ENCODE results near the gene PRKCQ.

PRKCQ gene

DNA sequence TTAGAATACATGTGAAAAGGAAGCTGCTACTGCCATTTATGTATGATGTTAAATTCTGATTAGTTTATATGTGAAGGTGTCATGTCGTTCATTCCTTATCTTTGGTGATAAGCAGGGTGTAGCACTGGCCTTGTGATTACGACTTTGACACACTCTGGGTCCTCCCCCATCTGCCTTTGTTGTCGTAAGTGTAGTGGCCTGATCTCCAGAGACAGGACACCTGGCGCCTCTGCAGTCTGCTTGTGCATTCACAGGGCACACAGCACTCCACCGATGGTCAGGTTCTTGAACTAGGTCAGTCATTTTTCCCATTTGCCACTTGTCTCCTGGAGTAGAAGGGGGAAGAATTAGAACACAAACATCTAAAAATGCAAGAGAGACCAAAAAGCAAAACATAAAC, 186.0 kb downstream of the PRKCQ start:
- TF ChIP-seq, protein P1, sequence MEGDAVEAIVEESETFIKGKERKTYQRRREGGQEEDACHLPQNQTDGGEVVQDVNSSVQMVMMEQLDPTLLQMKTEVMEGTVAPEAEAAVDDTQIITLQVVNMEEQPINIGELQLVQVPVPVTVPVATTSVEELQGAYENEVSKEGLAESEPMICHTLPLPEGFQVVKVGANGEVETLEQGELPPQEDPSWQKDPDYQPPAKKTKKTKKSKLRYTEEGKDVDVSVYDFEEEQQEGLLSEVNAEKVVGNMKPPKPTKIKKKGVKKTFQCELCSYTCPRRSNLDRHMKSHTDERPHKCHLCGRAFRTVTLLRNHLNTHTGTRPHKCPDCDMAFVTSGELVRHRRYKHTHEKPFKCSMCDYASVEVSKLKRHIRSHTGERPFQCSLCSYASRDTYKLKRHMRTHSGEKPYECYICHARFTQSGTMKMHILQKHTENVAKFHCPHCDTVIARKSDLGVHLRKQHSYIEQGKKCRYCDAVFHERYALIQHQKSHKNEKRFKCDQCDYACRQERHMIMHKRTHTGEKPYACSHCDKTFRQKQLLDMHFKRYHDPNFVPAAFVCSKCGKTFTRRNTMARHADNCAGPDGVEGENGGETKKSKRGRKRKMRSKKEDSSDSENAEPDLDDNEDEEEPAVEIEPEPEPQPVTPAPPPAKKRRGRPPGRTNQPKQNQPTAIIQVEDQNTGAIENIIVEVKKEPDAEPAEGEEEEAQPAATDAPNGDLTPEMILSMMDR (IDR thresholded peaks at IDR 0.05; ENCODE audit: low read depth, low read length): no peak
- DNase-seq (ENCODE audit: low read depth, low spot score): no peak
- H3K4me3 ChIP-seq (ENCODE audit: low read depth, low read length): no peak overlapping the region
- in situ Hi-C loops (cut with HindIII; ENCODE audit: low sequenced_read_pairs): no loop called here

- no peak overlapping the region for H3K4me3 ChIP-seq (ENCODE audit: low read depth, low read length)
- in situ Hi-C loops (cut with HindIII; ENCODE audit: low sequenced_read_pairs): no loop called here
- no peak for DNase-seq (ENCODE audit: low read depth, low spot score)
- TF ChIP-seq, protein P1 (IDR thresholded peaks at IDR 0.05; ENCODE audit: low read depth, low read length): no peak
Observed at GRCh38 chr10:6393168-6393567, 186.9 kb downstream of the PRKCQ start.

DNA sequence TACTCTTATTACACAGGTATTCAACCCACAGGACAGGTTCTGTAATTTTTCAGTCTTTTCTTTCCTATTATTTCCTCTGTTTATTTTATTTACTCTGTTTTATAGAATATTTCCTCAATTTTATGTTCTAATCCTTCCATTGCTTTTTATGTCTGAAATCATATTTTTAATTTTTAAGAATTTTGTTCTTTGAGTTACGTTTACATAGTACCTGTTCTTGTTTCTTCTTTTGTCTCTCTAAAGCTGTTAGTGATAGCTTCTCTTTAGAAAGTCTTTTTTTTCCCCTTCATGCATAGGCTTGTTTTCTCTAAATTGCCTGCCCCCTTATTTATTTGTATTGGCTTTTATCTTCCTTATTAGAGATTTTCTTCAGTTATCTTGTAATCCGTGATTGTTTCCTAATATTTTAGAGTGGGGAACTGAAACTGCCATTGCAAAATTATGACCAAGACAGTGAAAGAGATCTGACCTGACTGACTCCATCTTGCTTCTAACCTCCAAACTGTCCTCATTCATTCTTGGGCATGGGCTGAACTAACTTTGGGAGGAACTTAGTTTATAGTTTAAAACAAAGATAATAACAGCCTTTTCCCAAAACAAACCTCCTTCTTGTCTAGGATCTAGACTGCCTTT, 189.7 kb downstream of the PRKCQ start:
- H3K4me3 ChIP-seq (ENCODE audit: low read depth, low read length): no peak overlapping the region
- in situ Hi-C loops (cut with HindIII; ENCODE audit: low sequenced_read_pairs): no loop called here
- TF ChIP-seq, protein P1 (IDR thresholded peaks at IDR 0.05; ENCODE audit: low read depth, low read length): no peak
- DNase-seq (ENCODE audit: low read depth, low spot score): no peak

DNA sequence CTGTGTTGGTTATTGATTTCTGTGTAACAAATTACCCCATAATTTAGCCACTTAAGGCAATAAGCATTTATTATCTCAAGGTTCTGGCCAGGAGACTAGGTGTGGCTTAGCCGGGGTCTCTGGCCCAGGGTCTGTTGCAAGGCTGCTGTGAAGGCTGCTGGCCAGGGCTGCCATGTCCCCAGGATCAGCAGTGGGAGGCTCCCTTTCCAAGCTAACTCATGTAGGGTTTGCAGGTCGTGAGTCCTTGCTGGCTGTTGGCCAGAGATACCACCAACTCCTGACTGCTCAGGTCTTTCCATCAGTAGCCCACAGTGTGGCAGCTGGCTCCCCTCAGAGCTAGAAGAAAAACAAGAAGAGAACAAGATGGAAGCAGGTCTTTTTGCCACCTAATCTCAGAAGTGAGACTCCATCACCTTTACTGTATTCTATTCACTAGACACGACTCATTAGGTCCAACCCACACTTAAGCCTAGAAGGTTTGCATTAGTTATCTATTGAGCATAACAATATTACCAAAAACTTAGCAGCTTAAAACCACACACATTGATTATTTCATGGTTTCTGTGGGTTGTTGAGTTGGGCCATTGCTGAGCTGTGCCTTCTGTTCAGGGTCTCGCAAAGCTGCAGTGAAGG, 191.7 kb downstream of the PRKCQ start:
- TF ChIP-seq, protein P1 (IDR thresholded peaks at IDR 0.05; ENCODE audit: low read depth, low read length): no peak
- in situ Hi-C loops (cut with HindIII; ENCODE audit: low sequenced_read_pairs): no loop called here
- H3K4me3 ChIP-seq (ENCODE audit: low read depth, low read length): no peak overlapping the region
- DNase-seq (ENCODE audit: low read depth, low spot score): no peak

DNA sequence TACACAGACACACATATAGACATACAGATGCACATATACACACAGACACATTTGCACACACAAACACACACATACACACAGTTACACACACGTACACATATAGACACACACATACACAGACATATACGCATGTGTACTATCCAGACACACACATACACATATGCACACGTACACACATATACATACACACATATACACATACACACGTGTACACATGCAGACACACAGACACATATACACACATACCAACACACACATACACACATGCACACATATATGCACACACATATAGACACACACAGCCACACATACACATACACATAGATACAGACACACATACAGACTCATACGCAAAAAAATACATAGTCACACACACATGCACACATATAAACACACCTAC, 193.1 kb downstream of the PRKCQ start:
- no peak for DNase-seq (ENCODE audit: low read depth, low spot score)
- TF ChIP-seq, protein P1 (IDR thresholded peaks at IDR 0.05; ENCODE audit: low read depth, low read length): no peak
- in situ Hi-C loops (cut with HindIII; ENCODE audit: low sequenced_read_pairs): no loop called here
- no peak overlapping the region for H3K4me3 ChIP-seq (ENCODE audit: low read depth, low read length)

GRCh38 chr10:6386346-6386745, 193.7 kb downstream of the PRKCQ start:
- in situ Hi-C loops (cut with HindIII; ENCODE audit: low sequenced_read_pairs): no loop called here
- TF ChIP-seq, protein P1 (IDR thresholded peaks at IDR 0.05; ENCODE audit: low read depth, low read length): no peak
- H3K4me3 ChIP-seq (ENCODE audit: low read depth, low read length): no peak overlapping the region
- no peak for DNase-seq (ENCODE audit: low read depth, low spot score)
